ENCODE data around the gene GFRA4.

DNA sequence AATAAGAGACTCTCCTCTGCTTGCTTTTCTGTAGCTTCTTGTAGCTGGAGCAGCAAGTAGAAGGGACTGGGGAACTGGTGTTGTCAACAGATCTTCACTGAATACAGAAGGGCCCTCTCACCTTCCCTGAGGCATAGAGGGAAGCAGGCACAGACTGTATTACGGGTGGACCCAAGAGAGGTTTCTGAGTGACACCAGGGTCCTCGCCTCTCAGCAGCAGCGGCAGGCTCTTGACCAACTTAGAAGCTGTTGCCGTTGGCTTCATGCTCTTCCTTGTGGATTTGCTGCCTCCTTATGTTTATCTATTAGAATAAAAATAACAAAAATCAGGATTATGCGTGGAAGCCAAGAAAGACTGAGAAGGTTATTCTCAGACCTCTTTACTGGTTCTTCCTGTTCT is 31.7 kb downstream of the GFRA4 start:
- no peak for TF ChIP-seq CTCF (IDR thresholded peaks at IDR 0.05)
- no peak for TF ChIP-seq EZH2 (IDR thresholded peaks at IDR 0.05; ENCODE audit: borderline replicate concordance, insufficient read depth, low read depth, low read length, poor library complexity, severe bottlenecking)

Measured in B cell (primary cell).